MM.1S (cell line): Measurements from ENCODE around the gene SLCO3A1.

Source experiments
- CTCF ChIP-seq: fragments of 300-600 bp; sonication (generic); IDR thresholded peaks from 2 replicates; pipeline ENCODE4 v1.5.1; 2016; ENCODE audit warnings: antibody characterized with exemption, low read length, mixed read lengths
- EZH2 ChIP-seq: fragments of 300-600 bp; sonication (generic); optimal IDR thresholded peaks from 2 replicates; pipeline ENCODE3; 2017; ENCODE audit warnings: low read depth, mild to moderate bottlenecking, antibody characterized with exemption, low read length, mixed read lengths

GRCh38 chr15:92118936-92119325 is 265.4 kb downstream of the SLCO3A1 start:
- TF ChIP-seq CTCF = no peak
- TF ChIP-seq EZH2 = no peak
